OCI-LY1 (cell line): ENCODE data around the gene BORCS8.
"Not testable (repeated sequence)": the region's sequence is repeated elsewhere in the genome, so short reads cannot be mapped to it uniquely, and the experiment has no call there.

Experiments
- H2AFZ ChIP-seq: fragments of 200-600 bp; sonication (generic), shearing (Covaris generic); 2 replicates; pipeline ENCODE4 v1.6.0; 2014; ENCODE audit warnings: antibody characterized with exemption, mild to moderate bottlenecking, low read length
- H3F3A ChIP-seq: fragments of 200-600 bp; sonication (generic), shearing (Covaris generic); 2 replicates; pipeline ENCODE4 v1.6.0; 2014; ENCODE audit warnings: mild to moderate bottlenecking, antibody characterized with exemption, low read length, moderate library complexity; ENCODE audit not compliant: insufficient read depth
- H3K27ac ChIP-seq: fragments of 200-600 bp; sonication (generic); 2 replicates; pipeline ENCODE4 v1.5.1; 2014; ENCODE audit warnings: low read length, mixed run types, mild to moderate bottlenecking, low read depth; ENCODE audit not compliant: poor library complexity, severe bottlenecking
- H3K27me3 ChIP-seq: fragments of 200-600 bp; sonication (generic); 2 replicates; pipeline ENCODE4 v1.6.0; 2014; ENCODE audit warnings: antibody characterized with exemption, mild to moderate bottlenecking, low read length, moderate library complexity; ENCODE audit not compliant: insufficient read depth
- H3K36me3 ChIP-seq: fragments of 200-600 bp; sonication (generic); 2 replicates; pipeline ENCODE4 v1.6.1; 2014; ENCODE audit warnings: mild to moderate bottlenecking, antibody characterized with exemption, low read length, moderate library complexity, mixed read lengths; ENCODE audit not compliant: insufficient read depth
- H3K4me1 ChIP-seq: fragments of 200-600 bp; sonication (generic); 2 replicates; pipeline ENCODE4 v1.5.1; 2014; ENCODE audit warnings: mild to moderate bottlenecking, low read length, moderate library complexity; ENCODE audit not compliant: insufficient read depth, severe bottlenecking
- H3K4me2 ChIP-seq: fragments of 200-600 bp; sonication (generic), shearing (Covaris generic); 2 replicates; pipeline ENCODE4 v1.6.1; 2014; ENCODE audit warnings: low read length
- H3K4me3 ChIP-seq: fragments of 200-600 bp; sonication (generic); 2 replicates; pipeline ENCODE4 v1.5.1; 2014; ENCODE audit warnings: low read length, low read depth, mild to moderate bottlenecking, mixed read lengths; ENCODE audit not compliant: poor library complexity, severe bottlenecking
- H3K79me2 ChIP-seq: fragments of 200-600 bp; shearing (Covaris generic); 2 replicates; pipeline ENCODE4 v1.6.1; 2016; ENCODE audit warnings: mixed run types, low read length, mixed read lengths; ENCODE audit not compliant: insufficient read depth
- H3K9ac ChIP-seq: fragments of 200-600 bp; sonication (generic), shearing (Covaris generic); 2 replicates; pipeline ENCODE4 v1.6.1; 2014; ENCODE audit warnings: mild to moderate bottlenecking, low read length, mixed read lengths
- H3K9me2 ChIP-seq: fragments of 200-600 bp; sonication (generic), shearing (Covaris generic); 2 replicates; pipeline ENCODE4 v1.6.1; 2014; ENCODE audit warnings: low read depth, mild to moderate bottlenecking, low read length, mixed read lengths
- H3K9me3 ChIP-seq: fragments of 200-600 bp; shearing (Covaris generic); 2 replicates; pipeline ENCODE4 v1.6.1; 2014; ENCODE audit warnings: low read length, mixed read lengths
- H4K20me1 ChIP-seq: fragments of 200-600 bp; sonication (generic), shearing (Covaris generic); 2 replicates; pipeline ENCODE4 v1.6.0; 2016; ENCODE audit warnings: mild to moderate bottlenecking, low read length; ENCODE audit not compliant: insufficient read depth
- CTCF ChIP-seq: fragments of 200-600 bp; sonication (generic), shearing (Covaris generic); IDR thresholded peaks from 2 replicates; pipeline ENCODE4 v1.5.1; 2017; ENCODE audit warnings: mild to moderate bottlenecking, antibody characterized with exemption, low read length, moderate library complexity, mixed read lengths
- EZH2 ChIP-seq: fragments of 200-600 bp; sonication (generic), shearing (Covaris generic); IDR thresholded peaks from 2 replicates; pipeline ENCODE4 v1.8.0; 2017; ENCODE audit warnings: borderline replicate concordance, mixed run types, mild to moderate bottlenecking, antibody characterized with exemption, low read length, moderate library complexity, mixed read lengths

Gene BORCS8

GRCh38 chr19:19151418-19151817 lies 40.5 kb downstream of the BORCS8 start:
- Histone ChIP-seq H3F3A (no peaks in the 10 kb centered on the region; the same call in 1 of the 2 replicates), H3K36me3 (peaks cover 40% of the 10 kb centered on the region; the same call in 1 of the 2 replicates), H3K4me3 (no peak overlapping the region), H3K4me1 (peaks cover 54% of the 10 kb centered on the region), H3K4me2 (no peak overlapping the region), H4K20me1 (no peaks in the 10 kb centered on the region), H3K79me2 (0 out of 2 replicates have a peak, but pooled peaks cover 4% of the 10 kb centered on the region), H3K27ac (peak overlapping the region; percentile 97), H3K27me3 (no peaks in the 10 kb centered on the region), H2AFZ (no peak overlapping the region), H3K9me2 (no peaks in the 10 kb centered on the region), H3K9ac (no peak overlapping the region; the same call in 1 of the 2 replicates), H3K9me3 (no peaks in the 10 kb centered on the region)
- no peak for TF ChIP-seq EZH2
- no peak for TF ChIP-seq CTCF

DNA sequence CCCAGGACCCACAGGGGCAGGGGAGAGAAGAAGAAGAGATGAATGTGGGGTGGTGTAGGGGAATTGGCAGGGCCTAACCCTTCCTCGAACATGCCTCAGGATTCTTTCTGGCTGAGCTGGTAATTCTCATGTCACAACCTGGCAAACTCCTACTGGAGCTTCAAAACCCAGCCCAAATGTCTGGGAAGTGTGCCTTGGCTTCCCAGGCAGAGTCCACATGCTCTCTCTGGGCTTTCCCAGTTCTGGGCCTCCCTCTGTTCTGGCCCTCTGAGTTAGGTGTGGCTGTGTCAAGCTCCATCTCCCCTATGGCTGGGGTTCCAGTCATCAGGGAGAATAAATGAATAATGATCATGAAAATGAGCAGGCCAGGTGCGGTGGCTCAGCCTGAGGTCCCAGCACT lies 42.5 kb downstream of the BORCS8 start:
- no peaks in the 10 kb centered on the region for H3K9me2 ChIP-seq
- TF ChIP-seq EZH2 (no peak), CTCF (no peak)
- H3K9ac ChIP-seq: peak overlapping the region; percentile 31; the same call in 1 of the 2 replicates
- H3K4me3 ChIP-seq: no peak overlapping the region
- no peaks in the 10 kb centered on the region for H3K9me3 ChIP-seq
- no peaks in the 10 kb centered on the region for H4K20me1 ChIP-seq
- H2AFZ ChIP-seq: no peak overlapping the region
- H3K4me2 ChIP-seq: no peak overlapping the region
- no peaks in the 10 kb centered on the region for H3K27me3 ChIP-seq
- no peaks in the 10 kb centered on the region for H3F3A ChIP-seq
- H3K79me2 ChIP-seq: no peaks in the 10 kb centered on the region
- H3K36me3 ChIP-seq: peaks cover 43% of the 10 kb centered on the region; the same call in 1 of the 2 replicates
- peak overlapping the region; percentile 85 for H3K27ac ChIP-seq
- H3K4me1 ChIP-seq: peaks cover 35% of the 10 kb centered on the region

- H3K4me1 ChIP-seq: peaks cover 29% of the 10 kb centered on the region
- not testable (repeated sequence) for H3K79me2 ChIP-seq, H3K9me3 ChIP-seq, H3K9ac ChIP-seq, H3K4me2 ChIP-seq, H3K9me2 ChIP-seq, H2AFZ ChIP-seq, H3K4me3 ChIP-seq, H3F3A ChIP-seq, H4K20me1 ChIP-seq, H3K27me3 ChIP-seq
- peak overlapping the region; percentile 85 for H3K27ac ChIP-seq
- H3K36me3 ChIP-seq: peaks cover 42% of the 10 kb centered on the region; the same call in 1 of the 2 replicates
Measured at GRCh38 chr19:19148504-19148903, 43.4 kb downstream of the BORCS8 start.

DNA sequence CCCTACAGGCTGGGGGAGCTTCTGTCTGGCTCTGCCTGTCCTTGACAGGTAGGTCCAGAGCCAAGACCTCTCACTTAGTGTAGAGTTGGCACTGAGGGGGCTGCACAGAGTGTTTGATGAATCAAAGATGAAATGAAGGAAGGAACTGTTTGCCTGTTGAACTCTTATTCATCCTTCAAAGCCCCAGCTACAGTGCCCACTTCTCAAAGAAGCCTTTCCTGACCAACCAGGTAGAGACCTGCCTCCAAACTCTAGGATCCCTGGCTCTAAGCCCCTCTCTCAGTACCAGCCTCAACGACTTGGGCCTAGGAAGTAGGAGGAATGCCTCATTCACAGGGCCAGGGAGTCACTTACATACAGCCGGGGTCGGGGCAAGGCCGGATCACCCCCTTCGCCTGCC lies 44.6 kb downstream of the BORCS8 start:
- no peaks in the 10 kb centered on the region for H3K27me3 ChIP-seq
- H3F3A ChIP-seq: no peaks in the 10 kb centered on the region
- H3K27ac ChIP-seq: peak overlapping the region; percentile 4
- H2AFZ ChIP-seq: no peak overlapping the region
- peaks cover 42% of the 10 kb centered on the region; the same call in 1 of the 2 replicates for H3K36me3 ChIP-seq
- no peaks in the 10 kb centered on the region for H3K9me3 ChIP-seq
- H3K4me1 ChIP-seq: peaks cover 18% of the 10 kb centered on the region
- H3K9ac ChIP-seq: no peak overlapping the region
- H4K20me1 ChIP-seq: no peaks in the 10 kb centered on the region
- TF ChIP-seq CTCF (no peak), EZH2 (no peak)
- no peaks in the 10 kb centered on the region for H3K9me2 ChIP-seq
- H3K4me2 ChIP-seq: no peak overlapping the region
- no peaks in the 10 kb centered on the region for H3K79me2 ChIP-seq
- H3K4me3 ChIP-seq: no peak overlapping the region
